MCF 10A (cell line): Measurements from ENCODE around the gene CA10. TPM values are rescaled to one million over a fixed set of nuclear protein-coding genes. Genes with fewer than 3 reads are reported as not detected.

Source experiments
- BruUV-seq: library from RNA; stranded (reverse); fragments of 400-500 nt; replicated peaks from 2 replicates; lab custom pipeline; 2021; lab: Mats Ljungman, UMichigan
- CTCF ChIA-PET: fragments of 300-600 bp; sonication (Branson Sonifier 250); formaldehyde crosslinking; extraction: SDS; loops from one replicate; lab custom pipeline; 2021; ENCODE audit warnings: antibody characterized with exemption, inconsistent platforms; lab: Yijun Ruan, JAX
- POLR2A ChIA-PET: fragments of 300-600, 350-650 bp; sonication (Branson Sonifier 250); formaldehyde crosslinking; extraction: SDS; loops from one replicate; lab custom pipeline; 2020; ENCODE audit warnings: antibody characterized with exemption, inconsistent platforms; lab: Yijun Ruan, JAX
- DNase-seq: peaks from one replicate; pipeline ENCODE4 v3.0.0-alpha.2; 2018; ENCODE audit not compliant: unreplicated experiment
- H3K27ac Mint-ChIP-seq: one replicate; pipeline ENCODE4 v1.8.0; 2022; ENCODE audit warnings: mild to moderate bottlenecking, low read depth, mixed read lengths; ENCODE audit not compliant: unreplicated experiment
- H3K27me3 Mint-ChIP-seq: one replicate; pipeline ENCODE4 v1.8.0; 2022; ENCODE audit warnings: mixed read lengths; ENCODE audit not compliant: insufficient read depth, unreplicated experiment
- H3K36me3 Mint-ChIP-seq: one replicate; pipeline ENCODE4 v1.8.0; 2022; ENCODE audit warnings: mild to moderate bottlenecking, moderate library complexity, mixed read lengths; ENCODE audit not compliant: insufficient read depth, unreplicated experiment
- H3K4me1 Mint-ChIP-seq: one replicate; pipeline ENCODE4 v1.8.0; 2022; ENCODE audit warnings: mixed read lengths; ENCODE audit not compliant: insufficient read depth, unreplicated experiment
- H3K4me3 Mint-ChIP-seq: one replicate; pipeline ENCODE4 v1.8.0; 2022; ENCODE audit warnings: mild to moderate bottlenecking, moderate library complexity, mixed read lengths; ENCODE audit not compliant: unreplicated experiment
- H3K9me3 Mint-ChIP-seq: one replicate; pipeline ENCODE4 v1.8.0; 2022; ENCODE audit warnings: mixed read lengths; ENCODE audit not compliant: unreplicated experiment
- CTCF ChIP-seq: fragments of 200-600 bp; IDR thresholded peaks from one replicate; pipeline ENCODE4 v1.8.0; 2022; ENCODE audit warnings: antibody characterized with exemption, mild to moderate bottlenecking; ENCODE audit not compliant: unreplicated experiment
- intact Hi-C: fragments of 100-400 bp; cut with micrococcal nuclease; formaldehyde crosslinking; loops from 2 replicates; pipeline ENCODE4 v1.14.1; 2022
- total RNA-seq: library from RNA; stranded (reverse); gene quantifications from 2 replicates; pipeline ENCODE4 v1.2.3, GENCODE V29; 2022

Gene CA10
- total RNA-seq, 1 experiment from 2014 or later: not detected

- intact Hi-C loops: no loop called here
- H3K36me3 Mint-ChIP-seq: no peaks in the 10 kb centered on the region
- DNase-seq: no peak
- BruUV-seq: no TSS peak
- no peak overlapping the region for H3K4me3 Mint-ChIP-seq
- TF ChIP-seq CTCF: no peak
- no peaks in the 10 kb centered on the region for H3K9me3 Mint-ChIP-seq
- POLR2A ChIA-PET: no interaction called here
- H3K27me3 Mint-ChIP-seq: peaks cover 13% of the 10 kb centered on the region
- H3K4me1 Mint-ChIP-seq: no peaks in the 10 kb centered on the region
- H3K27ac Mint-ChIP-seq: no peak overlapping the region
- CTCF ChIA-PET: no interaction called here
These were observed 480.6 kb downstream of the CA10 start for GRCh38 chr17:51677875-51678274.

- no peak overlapping the region for H3K4me3 Mint-ChIP-seq
- CTCF ChIA-PET: no interaction called here
- no peak for DNase-seq
- no TSS peak for BruUV-seq
- no peaks in the 10 kb centered on the region for H3K4me1 Mint-ChIP-seq
- no peak overlapping the region for H3K27ac Mint-ChIP-seq
- intact Hi-C loops: no loop called here
- POLR2A ChIA-PET: no interaction called here
- H3K27me3 Mint-ChIP-seq: peaks cover 3% of the 10 kb centered on the region
- TF ChIP-seq CTCF: no peak
- H3K9me3 Mint-ChIP-seq: no peaks in the 10 kb centered on the region
- no peaks in the 10 kb centered on the region for H3K36me3 Mint-ChIP-seq
These were observed 481.6 kb downstream of the CA10 start for GRCh38 chr17:51676691-51677487.

- H3K27ac Mint-ChIP-seq: no peak overlapping the region
- CTCF ChIA-PET: no interaction called here
- no peak for DNase-seq
- POLR2A ChIA-PET: no interaction called here
- H3K9me3 Mint-ChIP-seq: no peaks in the 10 kb centered on the region
- H3K4me3 Mint-ChIP-seq: no peak overlapping the region
- TF ChIP-seq CTCF: no peak
- intact Hi-C loops: no loop called here
- H3K27me3 Mint-ChIP-seq: no peaks in the 10 kb centered on the region
- H3K4me1 Mint-ChIP-seq: no peaks in the 10 kb centered on the region
- BruUV-seq: no TSS peak
- H3K36me3 Mint-ChIP-seq: no peaks in the 10 kb centered on the region
These were observed 483.8 kb downstream of the CA10 start for GRCh38 chr17:51674579-51675255.

- no TSS peak for BruUV-seq
- no peak overlapping the region for H3K27ac Mint-ChIP-seq
- no peaks in the 10 kb centered on the region for H3K36me3 Mint-ChIP-seq
- no peaks in the 10 kb centered on the region for H3K27me3 Mint-ChIP-seq
- ChIA-PET CTCF (interaction anchor here (0.5 to 1.0 kb wide), 3 partner anchors 61 to 137 kb away, joined by 4 to 5 read pairs (median 4); no protein-coding TSS in a partner anchor), POLR2A (no interaction called here)
- H3K4me1 Mint-ChIP-seq: no peaks in the 10 kb centered on the region
- no peak for TF ChIP-seq CTCF
- H3K4me3 Mint-ChIP-seq: no peak overlapping the region
- no peak for DNase-seq
- H3K9me3 Mint-ChIP-seq: no peaks in the 10 kb centered on the region
- intact Hi-C loops: no loop called here
These were observed 485.4 kb downstream of the CA10 start for GRCh38 chr17:51673070-51673469.
